ENCODE data around the gene ICE2. TPM values are rescaled to one million over a fixed set of nuclear protein-coding genes. Genes with fewer than 3 reads are reported as not detected.

The ICE2 gene
- total and polyA plus RNA-seq, 2 experiments from 2014 or later, result 64.2 to 64.3 TPM

DNA sequence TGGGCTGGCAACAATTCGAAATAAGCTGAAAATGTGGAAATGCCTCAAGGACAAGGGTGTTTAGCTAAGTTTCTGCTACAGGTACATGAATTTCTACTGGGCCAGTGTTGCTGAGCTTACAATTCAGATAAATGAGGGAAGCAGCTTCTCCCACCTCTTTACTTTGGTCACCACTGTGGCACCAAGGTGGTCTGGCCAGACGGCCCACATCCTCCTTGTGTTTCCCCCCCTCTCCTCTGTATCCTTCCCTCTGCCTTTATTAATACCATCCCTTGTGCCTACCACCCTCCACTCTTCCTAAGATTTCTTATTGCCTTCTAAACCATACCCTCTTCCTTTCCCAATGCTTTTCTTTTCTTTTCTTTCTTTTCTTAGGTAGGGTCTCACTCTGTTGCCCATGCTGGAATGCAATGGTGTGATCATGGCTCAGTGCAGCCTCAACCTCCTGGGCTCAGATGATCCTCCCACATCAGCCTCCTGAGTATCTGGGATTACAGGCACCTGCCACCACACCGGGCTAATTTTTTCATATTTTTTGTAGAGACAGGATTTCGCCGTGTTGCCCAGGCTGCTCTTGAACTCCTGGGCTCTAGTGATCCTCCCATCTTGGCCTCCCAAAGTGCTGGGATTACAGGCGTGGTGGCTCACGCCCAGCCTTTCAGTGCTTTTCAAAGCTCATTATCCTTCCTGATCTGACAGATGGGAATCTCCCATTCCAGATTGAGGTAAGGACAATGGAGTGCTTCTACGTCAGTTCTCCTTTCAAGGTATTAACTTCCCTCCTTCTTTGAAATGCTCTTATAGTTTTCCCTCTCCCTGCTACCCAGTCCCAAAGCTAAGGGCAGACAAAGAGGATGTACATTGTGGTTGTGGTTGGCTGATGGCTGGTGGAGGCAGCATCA is 95.9 kb downstream of the ICE2 start (continued):
- TF ChIP-seq, protein P1, sequence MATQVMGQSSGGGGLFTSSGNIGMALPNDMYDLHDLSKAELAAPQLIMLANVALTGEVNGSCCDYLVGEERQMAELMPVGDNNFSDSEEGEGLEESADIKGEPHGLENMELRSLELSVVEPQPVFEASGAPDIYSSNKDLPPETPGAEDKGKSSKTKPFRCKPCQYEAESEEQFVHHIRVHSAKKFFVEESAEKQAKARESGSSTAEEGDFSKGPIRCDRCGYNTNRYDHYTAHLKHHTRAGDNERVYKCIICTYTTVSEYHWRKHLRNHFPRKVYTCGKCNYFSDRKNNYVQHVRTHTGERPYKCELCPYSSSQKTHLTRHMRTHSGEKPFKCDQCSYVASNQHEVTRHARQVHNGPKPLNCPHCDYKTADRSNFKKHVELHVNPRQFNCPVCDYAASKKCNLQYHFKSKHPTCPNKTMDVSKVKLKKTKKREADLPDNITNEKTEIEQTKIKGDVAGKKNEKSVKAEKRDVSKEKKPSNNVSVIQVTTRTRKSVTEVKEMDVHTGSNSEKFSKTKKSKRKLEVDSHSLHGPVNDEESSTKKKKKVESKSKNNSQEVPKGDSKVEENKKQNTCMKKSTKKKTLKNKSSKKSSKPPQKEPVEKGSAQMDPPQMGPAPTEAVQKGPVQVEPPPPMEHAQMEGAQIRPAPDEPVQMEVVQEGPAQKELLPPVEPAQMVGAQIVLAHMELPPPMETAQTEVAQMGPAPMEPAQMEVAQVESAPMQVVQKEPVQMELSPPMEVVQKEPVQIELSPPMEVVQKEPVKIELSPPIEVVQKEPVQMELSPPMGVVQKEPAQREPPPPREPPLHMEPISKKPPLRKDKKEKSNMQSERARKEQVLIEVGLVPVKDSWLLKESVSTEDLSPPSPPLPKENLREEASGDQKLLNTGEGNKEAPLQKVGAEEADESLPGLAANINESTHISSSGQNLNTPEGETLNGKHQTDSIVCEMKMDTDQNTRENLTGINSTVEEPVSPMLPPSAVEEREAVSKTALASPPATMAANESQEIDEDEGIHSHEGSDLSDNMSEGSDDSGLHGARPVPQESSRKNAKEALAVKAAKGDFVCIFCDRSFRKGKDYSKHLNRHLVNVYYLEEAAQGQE (IDR thresholded peaks at IDR 0.05; ENCODE audit: unreplicated experiment), result no peak
- TF ChIP-seq JUNB (IDR thresholded peaks at IDR 0.05; ENCODE audit: unreplicated experiment), result no peak
- no peak for TF ChIP-seq STAT1 (IDR thresholded peaks at IDR 0.05; ENCODE audit: unreplicated experiment)
- TF ChIP-seq, protein P2, sequence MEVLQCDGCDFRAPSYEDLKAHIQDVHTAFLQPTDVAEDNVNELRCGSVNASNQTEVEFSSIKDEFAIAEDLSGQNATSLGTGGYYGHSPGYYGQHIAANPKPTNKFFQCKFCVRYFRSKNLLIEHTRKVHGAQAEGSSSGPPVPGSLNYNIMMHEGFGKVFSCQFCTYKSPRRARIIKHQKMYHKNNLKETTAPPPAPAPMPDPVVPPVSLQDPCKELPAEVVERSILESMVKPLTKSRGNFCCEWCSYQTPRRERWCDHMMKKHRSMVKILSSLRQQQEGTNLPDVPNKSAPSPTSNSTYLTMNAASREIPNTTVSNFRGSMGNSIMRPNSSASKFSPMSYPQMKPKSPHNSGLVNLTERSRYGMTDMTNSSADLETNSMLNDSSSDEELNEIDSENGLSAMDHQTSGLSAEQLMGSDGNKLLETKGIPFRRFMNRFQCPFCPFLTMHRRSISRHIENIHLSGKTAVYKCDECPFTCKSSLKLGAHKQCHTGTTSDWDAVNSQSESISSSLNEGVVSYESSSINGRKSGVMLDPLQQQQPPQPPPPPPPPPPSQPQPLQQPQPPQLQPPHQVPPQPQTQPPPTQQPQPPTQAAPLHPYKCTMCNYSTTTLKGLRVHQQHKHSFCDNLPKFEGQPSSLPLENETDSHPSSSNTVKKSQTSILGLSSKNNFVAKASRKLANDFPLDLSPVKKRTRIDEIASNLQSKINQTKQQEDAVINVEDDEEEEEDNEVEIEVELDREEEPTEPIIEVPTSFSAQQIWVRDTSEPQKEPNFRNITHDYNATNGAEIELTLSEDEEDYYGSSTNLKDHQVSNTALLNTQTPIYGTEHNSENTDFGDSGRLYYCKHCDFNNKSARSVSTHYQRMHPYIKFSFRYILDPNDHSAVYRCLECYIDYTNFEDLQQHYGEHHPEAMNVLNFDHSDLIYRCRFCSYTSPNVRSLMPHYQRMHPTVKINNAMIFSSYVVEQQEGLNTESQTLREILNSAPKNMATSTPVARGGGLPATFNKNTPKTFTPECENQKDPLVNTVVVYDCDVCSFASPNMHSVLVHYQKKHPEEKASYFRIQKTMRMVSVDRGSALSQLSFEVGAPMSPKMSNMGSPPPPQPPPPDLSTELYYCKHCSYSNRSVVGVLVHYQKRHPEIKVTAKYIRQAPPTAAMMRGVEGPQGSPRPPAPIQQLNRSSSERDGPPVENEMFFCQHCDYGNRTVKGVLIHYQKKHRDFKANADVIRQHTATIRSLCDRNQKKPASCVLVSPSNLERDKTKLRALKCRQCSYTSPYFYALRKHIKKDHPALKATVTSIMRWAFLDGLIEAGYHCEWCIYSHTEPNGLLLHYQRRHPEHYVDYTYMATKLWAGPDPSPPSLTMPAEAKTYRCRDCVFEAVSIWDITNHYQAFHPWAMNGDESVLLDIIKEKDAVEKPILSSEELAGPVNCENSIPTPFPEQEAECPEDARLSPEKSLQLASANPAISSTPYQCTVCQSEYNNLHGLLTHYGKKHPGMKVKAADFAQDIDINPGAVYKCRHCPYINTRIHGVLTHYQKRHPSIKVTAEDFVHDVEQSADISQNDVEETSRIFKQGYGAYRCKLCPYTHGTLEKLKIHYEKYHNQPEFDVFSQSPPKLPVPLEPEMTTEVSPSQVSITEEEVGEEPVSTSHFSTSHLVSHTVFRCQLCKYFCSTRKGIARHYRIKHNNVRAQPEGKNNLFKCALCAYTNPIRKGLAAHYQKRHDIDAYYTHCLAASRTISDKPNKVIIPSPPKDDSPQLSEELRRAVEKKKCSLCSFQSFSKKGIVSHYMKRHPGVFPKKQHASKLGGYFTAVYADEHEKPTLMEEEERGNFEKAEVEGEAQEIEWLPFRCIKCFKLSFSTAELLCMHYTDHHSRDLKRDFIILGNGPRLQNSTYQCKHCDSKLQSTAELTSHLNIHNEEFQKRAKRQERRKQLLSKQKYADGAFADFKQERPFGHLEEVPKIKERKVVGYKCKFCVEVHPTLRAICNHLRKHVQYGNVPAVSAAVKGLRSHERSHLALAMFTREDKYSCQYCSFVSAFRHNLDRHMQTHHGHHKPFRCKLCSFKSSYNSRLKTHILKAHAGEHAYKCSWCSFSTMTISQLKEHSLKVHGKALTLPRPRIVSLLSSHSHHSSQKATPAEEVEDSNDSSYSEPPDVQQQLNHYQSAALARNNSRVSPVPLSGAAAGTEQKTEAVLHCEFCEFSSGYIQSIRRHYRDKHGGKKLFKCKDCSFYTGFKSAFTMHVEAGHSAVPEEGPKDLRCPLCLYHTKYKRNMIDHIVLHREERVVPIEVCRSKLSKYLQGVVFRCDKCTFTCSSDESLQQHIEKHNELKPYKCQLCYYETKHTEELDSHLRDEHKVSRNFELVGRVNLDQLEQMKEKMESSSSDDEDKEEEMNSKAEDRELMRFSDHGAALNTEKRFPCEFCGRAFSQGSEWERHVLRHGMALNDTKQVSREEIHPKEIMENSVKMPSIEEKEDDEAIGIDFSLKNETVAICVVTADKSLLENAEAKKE (CRISPR knock-in tag; IDR thresholded peaks at IDR 0.05), result no peak
- no peak for TF ChIP-seq ZNF114 (CRISPR knock-in tag; IDR thresholded peaks at IDR 0.05)
- TF ChIP-seq, protein P3, sequence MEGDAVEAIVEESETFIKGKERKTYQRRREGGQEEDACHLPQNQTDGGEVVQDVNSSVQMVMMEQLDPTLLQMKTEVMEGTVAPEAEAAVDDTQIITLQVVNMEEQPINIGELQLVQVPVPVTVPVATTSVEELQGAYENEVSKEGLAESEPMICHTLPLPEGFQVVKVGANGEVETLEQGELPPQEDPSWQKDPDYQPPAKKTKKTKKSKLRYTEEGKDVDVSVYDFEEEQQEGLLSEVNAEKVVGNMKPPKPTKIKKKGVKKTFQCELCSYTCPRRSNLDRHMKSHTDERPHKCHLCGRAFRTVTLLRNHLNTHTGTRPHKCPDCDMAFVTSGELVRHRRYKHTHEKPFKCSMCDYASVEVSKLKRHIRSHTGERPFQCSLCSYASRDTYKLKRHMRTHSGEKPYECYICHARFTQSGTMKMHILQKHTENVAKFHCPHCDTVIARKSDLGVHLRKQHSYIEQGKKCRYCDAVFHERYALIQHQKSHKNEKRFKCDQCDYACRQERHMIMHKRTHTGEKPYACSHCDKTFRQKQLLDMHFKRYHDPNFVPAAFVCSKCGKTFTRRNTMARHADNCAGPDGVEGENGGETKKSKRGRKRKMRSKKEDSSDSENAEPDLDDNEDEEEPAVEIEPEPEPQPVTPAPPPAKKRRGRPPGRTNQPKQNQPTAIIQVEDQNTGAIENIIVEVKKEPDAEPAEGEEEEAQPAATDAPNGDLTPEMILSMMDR (conservative IDR thresholded peaks at IDR 0.05; ENCODE audit: low read depth in 2 of 2), result no peak

All from GM23338 (cell line).